HFF-Myc (cell line): Measurements from ENCODE around the gene AOAH.

Source experiments
- DNase-seq: peaks from one replicate; pipeline ENCODE4 v3.0.0-alpha.2; 2011; ENCODE audit warnings: low read depth; ENCODE audit errors: extremely low read depth
- H3K4me3 ChIP-seq: replicated peaks from 2 replicates; pipeline ENCODE4 v1.5.1; 2011; ENCODE audit warnings: low read depth, mild to moderate bottlenecking, control low read depth, low read length
- TF ChIP-seq, protein P1 (sequence below): IDR thresholded peaks from 2 replicates; pipeline ENCODE4 v1.5.1; 2012; ENCODE audit warnings: mild to moderate bottlenecking, low read depth, low read length, control low read depth; ENCODE audit errors: missing control alignments

Gene AOAH

DNA sequence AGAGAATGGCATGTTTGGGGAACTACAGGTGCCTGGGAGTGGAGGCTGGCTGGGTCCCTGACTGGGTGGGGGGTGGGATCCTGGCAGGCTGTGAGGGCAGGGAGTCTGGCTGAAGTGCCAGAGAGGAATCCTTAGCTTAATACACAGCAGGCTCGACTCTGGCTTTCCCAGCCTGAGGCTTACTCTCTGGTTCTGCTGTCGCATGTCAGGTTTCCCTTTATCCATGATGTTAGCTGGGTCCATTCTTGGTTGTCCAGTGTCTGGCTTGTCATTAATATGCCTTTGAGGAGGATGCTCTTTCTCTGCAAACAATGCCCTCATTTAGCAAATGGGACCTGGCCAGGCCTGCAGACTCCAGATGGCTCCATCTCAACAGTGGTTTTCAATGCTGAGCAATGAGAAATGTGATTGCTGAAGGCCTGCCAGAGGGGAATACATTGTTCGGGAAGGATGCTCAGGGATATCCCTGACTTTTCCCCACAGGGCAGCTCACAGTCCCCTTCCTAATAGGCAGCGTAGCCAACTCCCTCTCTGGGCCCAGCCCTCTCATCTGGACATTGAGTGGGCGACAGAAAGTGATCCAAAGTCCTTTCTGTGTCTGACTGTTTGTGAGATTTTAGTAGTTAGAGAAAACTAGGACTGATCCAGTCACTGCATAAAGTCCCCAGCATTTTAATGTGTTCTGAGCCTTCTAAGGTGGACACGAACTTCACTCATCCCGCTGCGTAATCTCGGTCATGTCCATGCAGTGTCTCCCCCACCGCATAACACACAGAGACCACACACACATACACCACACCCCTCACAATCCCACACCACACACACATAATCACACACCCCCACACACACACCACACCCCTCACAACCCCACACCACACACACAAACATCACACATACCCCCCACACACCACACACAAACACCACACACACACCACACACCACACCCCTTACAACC, 209.7 kb downstream of the AOAH start:
- H3K4me3 ChIP-seq, result no peak overlapping the region
- TF ChIP-seq, protein P1, sequence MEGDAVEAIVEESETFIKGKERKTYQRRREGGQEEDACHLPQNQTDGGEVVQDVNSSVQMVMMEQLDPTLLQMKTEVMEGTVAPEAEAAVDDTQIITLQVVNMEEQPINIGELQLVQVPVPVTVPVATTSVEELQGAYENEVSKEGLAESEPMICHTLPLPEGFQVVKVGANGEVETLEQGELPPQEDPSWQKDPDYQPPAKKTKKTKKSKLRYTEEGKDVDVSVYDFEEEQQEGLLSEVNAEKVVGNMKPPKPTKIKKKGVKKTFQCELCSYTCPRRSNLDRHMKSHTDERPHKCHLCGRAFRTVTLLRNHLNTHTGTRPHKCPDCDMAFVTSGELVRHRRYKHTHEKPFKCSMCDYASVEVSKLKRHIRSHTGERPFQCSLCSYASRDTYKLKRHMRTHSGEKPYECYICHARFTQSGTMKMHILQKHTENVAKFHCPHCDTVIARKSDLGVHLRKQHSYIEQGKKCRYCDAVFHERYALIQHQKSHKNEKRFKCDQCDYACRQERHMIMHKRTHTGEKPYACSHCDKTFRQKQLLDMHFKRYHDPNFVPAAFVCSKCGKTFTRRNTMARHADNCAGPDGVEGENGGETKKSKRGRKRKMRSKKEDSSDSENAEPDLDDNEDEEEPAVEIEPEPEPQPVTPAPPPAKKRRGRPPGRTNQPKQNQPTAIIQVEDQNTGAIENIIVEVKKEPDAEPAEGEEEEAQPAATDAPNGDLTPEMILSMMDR, result no peak
- no peak for DNase-seq

DNA sequence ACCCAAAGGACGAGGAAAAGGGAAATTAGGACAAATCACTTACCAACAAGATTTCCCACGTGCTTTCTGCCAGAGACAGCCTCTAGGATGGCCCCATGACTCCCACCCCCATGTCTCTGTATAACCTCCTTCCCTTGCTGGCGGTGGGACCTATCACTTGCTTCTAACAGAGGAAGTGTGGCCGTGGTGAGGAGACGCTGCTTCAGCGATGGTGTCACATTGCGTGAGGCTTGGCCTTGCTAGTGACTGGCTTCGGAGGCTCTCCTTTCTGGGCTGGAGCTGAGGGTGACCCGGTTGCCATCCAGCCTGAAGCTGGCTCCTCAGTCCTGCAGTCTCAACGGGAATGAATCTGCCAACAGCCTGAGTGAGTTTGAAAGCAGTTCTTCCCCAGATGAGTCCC, 210.9 kb downstream of the AOAH start:
- no peak for DNase-seq
- TF ChIP-seq, protein P1, result no peak
- no peak overlapping the region for H3K4me3 ChIP-seq

- no peak overlapping the region for H3K4me3 ChIP-seq
- TF ChIP-seq, protein P1, result no peak
- no peak for DNase-seq
Observed at GRCh38 chr7:36512616-36513015, 211.7 kb downstream of the AOAH start.

DNA sequence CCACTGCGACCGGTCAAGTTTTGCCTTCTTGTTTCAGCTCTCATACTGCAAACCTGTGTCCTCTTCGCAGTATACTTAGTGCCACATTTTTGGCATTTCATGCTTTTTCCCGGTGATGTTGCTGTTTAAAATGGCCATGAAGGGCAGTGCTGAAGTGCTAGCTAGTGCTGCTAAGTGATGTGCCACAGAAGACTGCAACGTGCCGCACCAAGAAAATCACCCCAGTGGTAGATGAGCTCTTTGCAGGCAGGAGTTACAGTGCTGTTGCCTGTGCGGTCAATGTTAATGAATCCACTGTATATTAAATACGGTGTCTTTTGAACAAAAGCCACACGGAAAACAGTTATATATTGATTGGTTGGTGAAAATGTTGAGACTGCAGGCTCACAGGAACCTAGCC, 214.3 kb downstream of the AOAH start:
- H3K4me3 ChIP-seq, result no peak overlapping the region
- DNase-seq, result no peak
- TF ChIP-seq, protein P1, result no peak

GRCh38 chr7:36507475-36508440, 216.5 kb downstream of the AOAH start:
- no peak for DNase-seq
- TF ChIP-seq, protein P1, result no peak
- H3K4me3 ChIP-seq, result no peak overlapping the region

DNA sequence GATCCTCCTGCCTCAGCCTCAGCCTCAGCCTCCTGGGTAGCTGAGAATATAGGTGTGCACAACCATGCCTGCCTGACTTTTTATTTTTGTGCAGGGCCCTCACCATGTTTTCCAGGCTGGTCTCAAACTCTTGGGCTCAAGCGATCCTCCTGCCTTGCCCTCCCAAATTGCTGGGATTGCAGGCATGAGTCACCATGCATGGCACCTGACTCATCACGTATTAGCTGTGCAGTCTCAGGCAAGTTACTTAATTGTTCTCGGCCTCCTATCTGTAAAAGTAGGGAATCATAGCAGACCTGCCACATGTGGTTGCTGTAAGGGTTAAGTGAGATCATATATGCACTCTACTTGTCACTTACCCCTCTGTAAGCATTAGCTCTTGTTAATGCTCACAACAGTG, 217.5 kb downstream of the AOAH start:
- TF ChIP-seq, protein P1, result no peak
- DNase-seq, result peak; percentile 30
- no peak overlapping the region for H3K4me3 ChIP-seq
